ENCODE data around the gene CYP2J2.

DNA sequence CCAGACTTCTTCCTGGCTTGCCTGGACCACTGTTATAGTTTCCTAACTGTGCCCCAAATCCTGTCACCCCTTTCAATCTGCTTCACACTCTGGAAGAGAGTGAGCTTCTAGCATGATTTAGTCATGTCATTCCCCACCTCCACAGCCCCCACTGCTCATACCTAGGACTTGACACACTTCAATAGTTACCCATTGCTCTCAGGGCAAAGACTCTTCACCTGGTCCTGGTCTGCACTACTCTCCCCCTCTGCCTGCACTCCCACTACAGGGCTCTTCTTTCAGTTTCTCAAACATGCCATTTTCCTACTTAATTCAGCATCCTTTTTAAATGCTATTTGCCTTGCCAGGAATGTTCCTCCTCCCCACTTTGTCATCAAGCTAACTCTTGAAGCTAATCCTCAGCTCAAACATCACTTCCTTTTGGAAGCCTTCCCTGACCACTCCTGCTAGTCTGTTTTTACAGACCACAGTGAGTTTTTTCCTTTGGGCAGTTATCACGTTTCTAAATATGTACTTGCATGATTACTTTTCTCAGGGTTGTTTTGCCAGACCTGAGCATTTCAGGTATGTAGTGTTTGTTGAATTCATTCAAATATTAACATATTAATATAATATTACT, 24.7 kb downstream of the CYP2J2 start:
- TF ChIP-seq ZNF274 (IDR thresholded peaks at IDR 0.05; ENCODE audit: low read depth, low read length): no peak
- no peak for TF ChIP-seq SUZ12 (IDR thresholded peaks at IDR 0.05; ENCODE audit: extremely low read depth, insufficient read depth, insufficient read length)

Measured in NT2/D1 (cell line).